H9 (cell line): Measurements from ENCODE around the gene TLE6. TPM values are rescaled to one million over a fixed set of nuclear protein-coding genes. Genes with fewer than 3 reads are reported as not detected.

Source experiments
- DNase-seq: peaks from one replicate; pipeline ENCODE4 v3.0.0-alpha.2; 2017
- H2AFZ ChIP-seq: one replicate; pipeline ENCODE4 v1.6.1; 2013; ENCODE audit warnings: mild to moderate bottlenecking, low read length, control low read depth, moderate library complexity
- H2AK5ac ChIP-seq: 2 replicates; pipeline ENCODE4 v1.6.1; 2013; ENCODE audit warnings: low read length, control low read depth, mixed read lengths; ENCODE audit not compliant: insufficient read length
- H2BK120ac ChIP-seq: one replicate; pipeline ENCODE4 v1.6.1; 2013; ENCODE audit warnings: low read depth, mild to moderate bottlenecking, low read length, control low read depth, inconsistent platforms; ENCODE audit not compliant: poor library complexity, severe bottlenecking
- H2BK12ac ChIP-seq: 2 replicates; pipeline ENCODE4 v1.6.1; 2013; ENCODE audit warnings: low read length, control low read depth, mixed read lengths, low read depth; ENCODE audit not compliant: insufficient read length
- H2BK15ac ChIP-seq: 2 replicates; pipeline ENCODE4 v1.6.1; 2013; ENCODE audit warnings: low read depth, low read length, control low read depth
- H2BK20ac ChIP-seq: one replicate; pipeline ENCODE4 v1.6.1; 2013; ENCODE audit warnings: low read depth, mild to moderate bottlenecking, low read length, control low read depth, inconsistent platforms; ENCODE audit not compliant: poor library complexity, severe bottlenecking
- H2BK5ac ChIP-seq: 2 replicates; pipeline ENCODE4 v1.6.1; 2013; ENCODE audit warnings: low read length, control low read depth, mixed read lengths; ENCODE audit not compliant: insufficient read length
- H3K14ac ChIP-seq: 2 replicates; pipeline ENCODE4 v1.6.1; 2013; ENCODE audit warnings: low read length, control low read depth; ENCODE audit not compliant: insufficient read depth
- H3K18ac ChIP-seq: 2 replicates; pipeline ENCODE4 v1.6.1; 2013; ENCODE audit warnings: low read depth, mild to moderate bottlenecking, mixed read lengths, low read length, control low read depth; ENCODE audit not compliant: insufficient read length
- H3K23ac ChIP-seq: 2 replicates; pipeline ENCODE4 v1.6.1; 2013; ENCODE audit warnings: low read length, control low read depth, mixed read lengths, low read depth; ENCODE audit not compliant: insufficient read length
- H3K23me2 ChIP-seq: 2 replicates; pipeline ENCODE4 v1.6.1; 2013; ENCODE audit warnings: low read depth, mild to moderate bottlenecking, mixed read lengths, low read length, control low read depth; ENCODE audit not compliant: insufficient read length, poor library complexity, severe bottlenecking
- H3K27ac ChIP-seq: 2 replicates; pipeline ENCODE4 v1.5.1; 2013; ENCODE audit warnings: low read length, control low read depth, mixed read lengths, low read depth; ENCODE audit not compliant: insufficient read length
- H3K27me3 ChIP-seq: 2 replicates; pipeline ENCODE4 v1.6.1; 2013; ENCODE audit warnings: low read length, control low read depth, inconsistent platforms; ENCODE audit not compliant: insufficient read depth
- H3K4ac ChIP-seq: 2 replicates; pipeline ENCODE4 v1.6.1; 2013; ENCODE audit warnings: low read depth, mild to moderate bottlenecking, control low read depth, inconsistent platforms, low read length, moderate library complexity
- H3K4me1 ChIP-seq: 2 replicates; pipeline ENCODE4 v1.6.1; 2013; ENCODE audit warnings: low read length, control low read depth, inconsistent platforms; ENCODE audit not compliant: insufficient read depth
- H3K4me2 ChIP-seq: 2 replicates; pipeline ENCODE4 v1.6.1; 2013; ENCODE audit warnings: low read length, control low read depth, mixed read lengths; ENCODE audit not compliant: insufficient read length, insufficient read depth
- H3K56ac ChIP-seq: 2 replicates; pipeline ENCODE4 v1.6.1; 2013; ENCODE audit warnings: low read depth, mild to moderate bottlenecking, mixed read lengths, low read length, control low read depth; ENCODE audit not compliant: insufficient read length
- H3K79me1 ChIP-seq: 2 replicates; pipeline ENCODE4 v1.6.1; 2013; ENCODE audit warnings: low read depth, mild to moderate bottlenecking, moderate library complexity, low read length, control low read depth, inconsistent platforms; ENCODE audit not compliant: insufficient read depth, poor library complexity, severe bottlenecking
- H3K79me2 ChIP-seq: 2 replicates; pipeline ENCODE4 v1.6.1; 2013; ENCODE audit warnings: low read length, control low read depth, inconsistent platforms; ENCODE audit not compliant: insufficient read depth
- H3K9ac ChIP-seq: 2 replicates; pipeline ENCODE4 v1.6.1; 2013; ENCODE audit warnings: low read length, control low read depth, mixed read lengths; ENCODE audit not compliant: insufficient read length; ENCODE audit errors: extremely low read depth
- H3K9me3 ChIP-seq: one replicate; pipeline ENCODE4 v1.6.1; 2013; ENCODE audit warnings: low read depth, low read length, inconsistent platforms; ENCODE audit not compliant: control insufficient read depth
- H3T11ph ChIP-seq: one replicate; pipeline ENCODE4 v1.6.1; 2013; ENCODE audit warnings: mild to moderate bottlenecking, low read length, control low read depth, inconsistent platforms
- H4K20me1 ChIP-seq: one replicate; pipeline ENCODE4 v1.6.1; 2013; ENCODE audit not compliant: control insufficient read depth, insufficient read length, insufficient read depth
- H4K5ac ChIP-seq: 2 replicates; pipeline ENCODE4 v1.6.1; 2013; ENCODE audit warnings: low read depth, mild to moderate bottlenecking, mixed read lengths, low read length, control low read depth; ENCODE audit not compliant: insufficient read length
- H4K8ac ChIP-seq: replicated peaks from 2 replicates; pipeline ENCODE4 v1.6.1; 2013; ENCODE audit warnings: low read length, control low read depth, mixed read lengths, low read depth; ENCODE audit not compliant: insufficient read length
- H4K91ac ChIP-seq: 2 replicates; pipeline ENCODE4 v1.6.1; 2013; ENCODE audit warnings: low read depth, mild to moderate bottlenecking, moderate library complexity, mixed read lengths, low read length, control low read depth; ENCODE audit not compliant: insufficient read length
- H3K27ac Mint-ChIP-seq, 3 experiments: 2 replicates in 2 of 3; 3 replicates in 1 of 3; pipeline ENCODE4 v1.8.0; 2020 to 2021; ENCODE audit warnings: mixed read lengths in 3 of 3, mild to moderate bottlenecking in 1 of 3, moderate library complexity in 1 of 3
- H3K27me3 Mint-ChIP-seq: 2 replicates; pipeline ENCODE4 v1.8.0; 2021; ENCODE audit warnings: low read depth, mild to moderate bottlenecking, moderate library complexity, mixed read lengths
- H3K36me3 Mint-ChIP-seq, 3 experiments: 2 replicates in 2 of 3; 3 replicates in 1 of 3; pipeline ENCODE4 v1.8.0; 2020 to 2021; ENCODE audit warnings: low read depth in 3 of 3, mixed read lengths in 3 of 3; ENCODE audit not compliant: insufficient read depth in 1 of 3
- H3K4me1 Mint-ChIP-seq, 2 experiments: 2 replicates each; pipeline ENCODE4 v1.8.0; 2020; ENCODE audit warnings: mixed read lengths in 2 of 2
- H3K4me3 Mint-ChIP-seq, 2 experiments: 2 replicates in 1 of 2; 3 replicates in 1 of 2; pipeline ENCODE4 v1.8.0; 2020 to 2021; ENCODE audit warnings: mild to moderate bottlenecking in 2 of 2, mixed read lengths in 2 of 2, moderate library complexity in 1 of 2
- H3K9me3 Mint-ChIP-seq, 2 experiments: 2 replicates in 1 of 2; 3 replicates in 1 of 2; pipeline ENCODE4 v1.8.0; 2020; ENCODE audit warnings: mild to moderate bottlenecking in 2 of 2, mixed read lengths in 2 of 2, moderate library complexity in 1 of 2
- WGBS: extraction: QIAGEN DNeasy Blood & Tissue Kit; methylation state at CpG from one replicate; pipeline ENCODE4 v1.1.7; 2013; ENCODE audit warnings: missing lambda C conversion rate, low lambda C conversion rate, mixed read lengths; ENCODE audit not compliant: insufficient read length; ENCODE audit errors: extremely low coverage; 5-methylcytosine and 5-hydroxymethylcytosine counted together
- total RNA-seq: library from RNA; stranded (reverse); gene quantifications from 2 replicates; pipeline ENCODE4 v1.2.1, GENCODE V29; 2021
- TF ChIP-seq, protein P1 (sequence below): fragments of 200-600 bp; sonication (generic); conservative IDR thresholded peaks from 3 replicates; pipeline ENCODE4 v1.8.0; 2021; ENCODE audit warnings: antibody characterized with exemption, mild to moderate bottlenecking

The TLE6 gene
- total RNA-seq, 1 experiment from 2014 or later, result 1.7 TPM

DNA sequence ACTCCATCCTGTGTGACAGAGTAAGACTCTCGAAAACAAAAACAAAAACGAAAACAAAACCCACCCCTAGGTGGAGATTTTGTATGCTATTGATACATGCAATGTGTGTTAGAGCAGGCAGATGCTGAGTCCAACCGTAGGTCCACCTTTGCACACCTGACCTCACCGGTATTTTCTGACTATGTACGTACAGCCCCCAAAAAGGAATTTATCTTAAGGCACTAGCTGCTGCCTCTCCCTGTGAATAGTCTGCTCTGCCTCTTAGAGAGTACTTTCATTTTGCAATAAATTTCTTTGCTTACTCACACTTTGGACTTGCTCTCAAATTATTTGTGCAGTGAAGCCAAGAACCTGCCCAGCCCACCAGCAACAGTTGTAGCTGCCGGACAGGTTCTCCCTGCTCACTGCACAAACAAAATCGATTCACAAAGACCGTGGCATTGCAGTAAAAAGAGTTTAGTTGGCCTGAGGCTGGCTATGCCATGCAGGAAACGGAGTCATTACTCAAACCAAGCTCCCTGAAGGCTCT, 24.3 kb upstream of the TLE6 start:
- no peak overlapping the region for H3K56ac ChIP-seq
- H4K91ac ChIP-seq, result no peak overlapping the region
- H3K18ac ChIP-seq, result no peak overlapping the region
- no peaks in the 10 kb centered on the region; a peak in 1 of 7 replicates for H3K36me3 Mint-ChIP-seq
- no peaks in the 10 kb centered on the region for H4K20me1 ChIP-seq
- no peak overlapping the region for H2BK15ac ChIP-seq
- no peak overlapping the region for H3K14ac ChIP-seq
- H3K4me1 Mint-ChIP-seq, result peaks cover 8 to 16% of the 10 kb centered on the region in 2 experiments
- H3K9ac ChIP-seq, result no peak overlapping the region
- no CpG with 5 or more reads among the region's 9 CpGs for WGBS
- no peaks in the 10 kb centered on the region for H3K23me2 ChIP-seq
- H3K27me3 Mint-ChIP-seq, result no peaks in the 10 kb centered on the region
- H3T11ph ChIP-seq, result no peak overlapping the region
- no peak overlapping the region for H3K4ac ChIP-seq
- H3K79me1 ChIP-seq, result no peaks in the 10 kb centered on the region
- DNase-seq, result no peak
- H3K27me3 ChIP-seq, result no peaks in the 10 kb centered on the region
- no peak overlapping the region for H3K4me3 Mint-ChIP-seq
- TF ChIP-seq, protein P1, sequence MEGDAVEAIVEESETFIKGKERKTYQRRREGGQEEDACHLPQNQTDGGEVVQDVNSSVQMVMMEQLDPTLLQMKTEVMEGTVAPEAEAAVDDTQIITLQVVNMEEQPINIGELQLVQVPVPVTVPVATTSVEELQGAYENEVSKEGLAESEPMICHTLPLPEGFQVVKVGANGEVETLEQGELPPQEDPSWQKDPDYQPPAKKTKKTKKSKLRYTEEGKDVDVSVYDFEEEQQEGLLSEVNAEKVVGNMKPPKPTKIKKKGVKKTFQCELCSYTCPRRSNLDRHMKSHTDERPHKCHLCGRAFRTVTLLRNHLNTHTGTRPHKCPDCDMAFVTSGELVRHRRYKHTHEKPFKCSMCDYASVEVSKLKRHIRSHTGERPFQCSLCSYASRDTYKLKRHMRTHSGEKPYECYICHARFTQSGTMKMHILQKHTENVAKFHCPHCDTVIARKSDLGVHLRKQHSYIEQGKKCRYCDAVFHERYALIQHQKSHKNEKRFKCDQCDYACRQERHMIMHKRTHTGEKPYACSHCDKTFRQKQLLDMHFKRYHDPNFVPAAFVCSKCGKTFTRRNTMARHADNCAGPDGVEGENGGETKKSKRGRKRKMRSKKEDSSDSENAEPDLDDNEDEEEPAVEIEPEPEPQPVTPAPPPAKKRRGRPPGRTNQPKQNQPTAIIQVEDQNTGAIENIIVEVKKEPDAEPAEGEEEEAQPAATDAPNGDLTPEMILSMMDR, result 0 out of 3 replicates have a peak, but pooled peaks have one; percentile 21
- H3K23ac ChIP-seq, result no peak overlapping the region
- H4K8ac ChIP-seq, result no peak overlapping the region
- no peaks in the 10 kb centered on the region for H3K9me3 Mint-ChIP-seq
- H2BK20ac ChIP-seq, result no peak overlapping the region
- peaks cover 5% of the 10 kb centered on the region; the same call in 1 of the 2 replicates for H3K79me2 ChIP-seq
- no peak overlapping the region for H3K27ac Mint-ChIP-seq
- no peak overlapping the region for H3K4me2 ChIP-seq
- H3K4me1 ChIP-seq, result peaks cover 3% of the 10 kb centered on the region; the same call in 1 of the 2 replicates
- no peak overlapping the region for H2BK120ac ChIP-seq
- no peak overlapping the region for H2AK5ac ChIP-seq
- no peaks in the 10 kb centered on the region for H3K9me3 ChIP-seq
- no peak overlapping the region for H2BK12ac ChIP-seq
- H4K5ac ChIP-seq, result no peak overlapping the region
- no peak overlapping the region for H2BK5ac ChIP-seq
- H3K27ac ChIP-seq, result no peak overlapping the region
- no peak overlapping the region for H2AFZ ChIP-seq
